Fibroblast of villous mesenchyme (primary cell): Measurements from ENCODE around the gene MVK. TPM values are rescaled to one million over a fixed set of nuclear protein-coding genes. Genes with fewer than 3 reads are reported as not detected.

ENCODE experiments used
- DNase-seq: peaks from one replicate; pipeline ENCODE4 v3.0.0-alpha.2; 2010; ENCODE audit warnings: low read depth
- H3K4me3 ChIP-seq: 2 replicates; pipeline ENCODE4 v1.5.1; 2011; ENCODE audit warnings: low read depth, mild to moderate bottlenecking, low read length
- CTCF ChIP-seq: IDR thresholded peaks from 2 replicates; pipeline ENCODE4 v1.5.1; 2012; ENCODE audit warnings: low read depth, mild to moderate bottlenecking, low read length; ENCODE audit not compliant: insufficient read depth
- total RNA-seq: library from RNA; depleted of rRNA; stranded (reverse); fragments of >200 nt; gene quantifications from 2 replicates; pipeline ENCODE4 v1.2.3, GENCODE V29; 2012

Gene MVK
- total RNA-seq, 1 donor = 29.8 TPM

GRCh38 chr12:109591041-109591440, 17.4 kb downstream of the MVK start:
- no peak overlapping the region for H3K4me3 ChIP-seq
- no peak for TF ChIP-seq CTCF
- DNase-seq = no peak

GRCh38 chr12:109592195-109592904, 18.8 kb downstream of the MVK start:
- TF ChIP-seq CTCF = no peak
- no peak for DNase-seq
- no peak overlapping the region for H3K4me3 ChIP-seq

GRCh38 chr12:109592905-109593272, 19.3 kb downstream of the MVK start:
- no peak for TF ChIP-seq CTCF

GRCh38 chr12:109594556-109595317, 21.1 kb downstream of the MVK start:
- no peak for DNase-seq
- TF ChIP-seq CTCF = no peak
- no peak overlapping the region for H3K4me3 ChIP-seq

More at GRCh38 chr12:109592905-109593272, 19.3 kb downstream of the MVK start:
- H3K4me3 ChIP-seq = no peak overlapping the region
- no peak for DNase-seq

- DNase-seq = no peak
- H3K4me3 ChIP-seq = no peak overlapping the region
- TF ChIP-seq CTCF = no peak
Measured at GRCh38 chr12:109595321-109595902, 21.8 kb downstream of the MVK start.

GRCh38 chr12:109596418-109597244, 23.0 kb downstream of the MVK start:
- TF ChIP-seq CTCF = no peak
- H3K4me3 ChIP-seq = no peak overlapping the region
- no peak for DNase-seq
